IMR-90 (cell line): ENCODE data around the gene STAC3.

Source experiments
- CEBPB ChIP-seq: IDR thresholded peaks from 2 replicates; pipeline ENCODE4 v1.6.1; 2012; ENCODE audit warnings: low read depth, low read length, improper control_type of control experiment
- CHD1 ChIP-seq: IDR thresholded peaks from 2 replicates; pipeline ENCODE4 v1.6.1; 2012; ENCODE audit warnings: low read depth, low read length, improper control_type of control experiment
- ELK1 ChIP-seq: fragments of 150-350 bp; IDR thresholded peaks from 2 replicates; pipeline ENCODE4 v1.6.1; 2016; ENCODE audit warnings: low read depth, mild to moderate bottlenecking, low read length, moderate library complexity, borderline replicate concordance
- FOS ChIP-seq: fragments of 150-350 bp; IDR thresholded peaks from 2 replicates; pipeline ENCODE4 v1.6.1; 2016; ENCODE audit warnings: low read depth, low read length
- MAFK ChIP-seq: IDR thresholded peaks from 2 replicates; pipeline ENCODE4 v1.6.1; 2012; ENCODE audit warnings: low read depth, low read length, improper control_type of control experiment
- MAZ ChIP-seq: IDR thresholded peaks from 2 replicates; pipeline ENCODE4 v1.6.1; 2012; ENCODE audit warnings: low read depth, mild to moderate bottlenecking, low read length, improper control_type of control experiment, moderate library complexity, borderline replicate concordance
- MXI1 ChIP-seq: IDR thresholded peaks from 2 replicates; pipeline ENCODE4 v1.6.1; 2012; ENCODE audit warnings: low read depth, mild to moderate bottlenecking, low read length, moderate library complexity, borderline replicate concordance
- NFE2L2 ChIP-seq: fragments of 150-350 bp; IDR thresholded peaks from 2 replicates; pipeline ENCODE4 v1.6.1; 2016; ENCODE audit warnings: low read depth, mild to moderate bottlenecking, low read length
- POLR2A ChIP-seq: IDR thresholded peaks from 2 replicates; pipeline ENCODE4 v1.6.1; 2012; ENCODE audit warnings: mild to moderate bottlenecking, low read depth, low read length
- RFX5 ChIP-seq: IDR thresholded peaks from 2 replicates; pipeline ENCODE4 v1.8.0; 2012; ENCODE audit warnings: low read depth, mild to moderate bottlenecking, low read length, moderate library complexity
- USF2 ChIP-seq: fragments of 150-350 bp; IDR thresholded peaks from 2 replicates; pipeline ENCODE4 v1.6.1; 2017; ENCODE audit warnings: mild to moderate bottlenecking, antibody characterized with exemption, low read length, low read depth
- TF ChIP-seq, protein P1 (sequence below): conservative IDR thresholded peaks from 2 replicates; pipeline ENCODE4 v1.5.1; 2012; ENCODE audit warnings: mild to moderate bottlenecking, low read depth, low read length, improper control_type of control experiment

DNA sequence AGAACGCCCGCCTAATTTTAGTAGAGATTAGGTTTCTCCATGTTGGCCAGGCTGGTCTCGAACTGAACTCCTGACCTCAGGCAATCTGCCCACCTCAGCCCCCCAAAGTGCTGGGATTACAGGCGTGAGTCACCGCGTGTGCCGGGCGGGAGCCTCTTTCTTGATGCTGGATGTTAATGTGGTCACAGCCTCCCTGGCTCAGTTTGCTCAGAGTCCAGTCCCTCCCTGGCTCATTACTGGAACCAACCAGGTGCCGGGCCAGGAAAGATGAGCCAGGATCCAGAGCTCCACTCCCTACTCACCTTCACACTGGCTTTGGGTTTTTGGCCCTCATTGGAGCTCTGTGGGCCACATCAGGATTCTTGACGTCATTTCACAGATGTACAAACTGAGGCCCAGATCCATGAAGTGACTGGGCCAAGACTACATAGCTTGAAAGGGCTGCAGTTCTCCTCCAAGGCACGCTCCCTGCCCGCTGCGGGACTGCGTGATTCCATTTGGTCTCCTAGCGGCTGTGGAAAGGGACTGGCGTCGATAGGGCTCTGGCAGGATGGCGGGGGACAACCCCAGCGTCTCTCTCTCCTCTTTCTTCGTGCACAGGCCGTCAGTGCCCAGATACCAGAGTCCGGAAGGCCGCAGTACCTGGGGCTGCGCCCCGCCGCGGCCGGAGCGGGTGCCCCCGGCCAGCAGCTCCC is 26.6 kb downstream of the STAC3 start:
- TF ChIP-seq, protein P1, sequence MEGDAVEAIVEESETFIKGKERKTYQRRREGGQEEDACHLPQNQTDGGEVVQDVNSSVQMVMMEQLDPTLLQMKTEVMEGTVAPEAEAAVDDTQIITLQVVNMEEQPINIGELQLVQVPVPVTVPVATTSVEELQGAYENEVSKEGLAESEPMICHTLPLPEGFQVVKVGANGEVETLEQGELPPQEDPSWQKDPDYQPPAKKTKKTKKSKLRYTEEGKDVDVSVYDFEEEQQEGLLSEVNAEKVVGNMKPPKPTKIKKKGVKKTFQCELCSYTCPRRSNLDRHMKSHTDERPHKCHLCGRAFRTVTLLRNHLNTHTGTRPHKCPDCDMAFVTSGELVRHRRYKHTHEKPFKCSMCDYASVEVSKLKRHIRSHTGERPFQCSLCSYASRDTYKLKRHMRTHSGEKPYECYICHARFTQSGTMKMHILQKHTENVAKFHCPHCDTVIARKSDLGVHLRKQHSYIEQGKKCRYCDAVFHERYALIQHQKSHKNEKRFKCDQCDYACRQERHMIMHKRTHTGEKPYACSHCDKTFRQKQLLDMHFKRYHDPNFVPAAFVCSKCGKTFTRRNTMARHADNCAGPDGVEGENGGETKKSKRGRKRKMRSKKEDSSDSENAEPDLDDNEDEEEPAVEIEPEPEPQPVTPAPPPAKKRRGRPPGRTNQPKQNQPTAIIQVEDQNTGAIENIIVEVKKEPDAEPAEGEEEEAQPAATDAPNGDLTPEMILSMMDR, result no peak
- no peak for TF ChIP-seq POLR2A
- no peak for TF ChIP-seq MXI1
- no peak for TF ChIP-seq CEBPB
- no peak for TF ChIP-seq MAZ
- TF ChIP-seq CHD1, result no peak
- no peak for TF ChIP-seq NFE2L2
- TF ChIP-seq MAFK, result no peak
- no peak for TF ChIP-seq FOS
- no peak for TF ChIP-seq ELK1
- no peak for TF ChIP-seq RFX5
- TF ChIP-seq USF2, result no peak
